SH-SY5Y (cell line): ENCODE measurements around the gene E2F8.

Experiments used
- GATA2 ChIP-seq: IDR thresholded peaks from 2 replicates; pipeline ENCODE4 v1.6.1; 2011; ENCODE audit warnings: mild to moderate bottlenecking, low read depth, low read length
- GATA3 ChIP-seq: IDR thresholded peaks from 2 replicates; pipeline ENCODE4 v1.6.1; 2011; ENCODE audit warnings: low read depth, mild to moderate bottlenecking, low read length, moderate library complexity

DNA sequence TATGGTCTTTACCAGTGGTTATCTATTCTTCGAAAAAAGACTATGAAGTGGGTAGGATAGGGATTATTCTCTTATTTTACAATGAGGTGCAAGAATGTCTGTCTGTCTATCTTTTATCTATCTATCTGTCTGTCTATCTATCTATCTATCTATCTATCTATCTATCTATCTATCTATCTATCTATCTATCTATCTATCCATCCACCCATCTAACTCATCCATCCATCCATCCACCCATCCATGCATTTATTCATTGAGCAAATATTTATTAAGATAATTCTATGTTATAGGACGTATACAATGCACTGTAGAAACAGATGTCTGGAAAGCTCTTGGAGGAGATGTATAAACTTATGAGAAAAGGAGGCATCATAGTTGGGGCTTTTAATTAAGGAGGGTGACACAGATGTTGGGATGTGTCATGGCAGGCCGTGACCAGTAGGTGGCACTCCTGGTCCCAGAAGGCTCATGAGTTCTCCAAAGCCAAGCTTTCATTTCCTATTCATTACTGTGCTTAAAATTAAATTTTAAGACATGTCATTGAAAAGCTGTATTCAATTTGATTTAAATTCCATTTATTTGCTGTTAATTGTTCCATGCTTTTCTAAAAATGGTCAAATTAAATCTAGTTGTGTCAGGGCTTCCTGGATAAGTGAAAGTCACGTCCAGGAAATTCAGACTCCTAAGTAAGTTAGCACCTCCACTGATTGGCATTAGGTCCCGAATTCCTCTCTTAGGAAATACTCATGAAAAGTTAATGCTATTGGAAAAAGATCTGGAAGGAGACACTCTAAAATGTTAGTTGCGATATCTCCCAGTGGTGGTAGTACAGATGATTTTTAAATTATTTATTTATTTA, 19.0 kb upstream of the E2F8 start:
- no peak for TF ChIP-seq GATA2
- TF ChIP-seq GATA3: no peak; the same call in 1 of the 2 replicates
